Measurements from ENCODE around the gene CACNA1B.

GRCh38 chr9:138098116-138098907 lies 220.7 kb downstream of the CACNA1B start:
- TF ChIP-seq CTCF (IDR thresholded peaks at IDR 0.05), result no peak
- no peak for TF ChIP-seq POLR2A (IDR thresholded peaks at IDR 0.05)
- no peak for TF ChIP-seq POLR2AphosphoS5 (IDR thresholded peaks at IDR 0.05; ENCODE audit: insufficient read depth in 1 of 2, low read depth in 1 of 2)

All from vagina (tissue), 2 donors.